Skeletal muscle satellite cell (primary cell): ENCODE data around the gene CCDC91.
"Not testable (repeated sequence)": the region's sequence is repeated elsewhere in the genome, so short reads cannot be mapped to it uniquely, and the experiment has no call there.

Experiments
- H3K27me3 ChIP-seq: 2 replicates; pipeline ENCODE4 v1.7.0; 2013; ENCODE audit warnings: low read length; ENCODE audit not compliant: control insufficient read depth, insufficient read depth
- H3K36me3 ChIP-seq: 2 replicates; pipeline ENCODE4 v1.7.0; 2013; ENCODE audit warnings: mild to moderate bottlenecking, control low read depth, low read length; ENCODE audit not compliant: insufficient read depth
- H3K4me1 ChIP-seq: 2 replicates; pipeline ENCODE4 v1.7.0; 2013; ENCODE audit warnings: low read length; ENCODE audit not compliant: control insufficient read depth, insufficient read depth
- H3K4me2 ChIP-seq: 2 replicates; pipeline ENCODE4 v1.7.0; 2013; ENCODE audit warnings: mild to moderate bottlenecking, low read length
- H3K4me3 ChIP-seq: 2 replicates; pipeline ENCODE4 v1.7.0; 2013; ENCODE audit warnings: low read length
- H3K9ac ChIP-seq: 2 replicates; pipeline ENCODE4 v1.7.0; 2013; ENCODE audit warnings: mild to moderate bottlenecking, low read depth, low read length, moderate library complexity
- H3K9me3 ChIP-seq: replicated peaks from 2 replicates; pipeline ENCODE4 v1.7.0; 2013; ENCODE audit warnings: mild to moderate bottlenecking, control low read depth, low read length

The CCDC91 gene

GRCh38 chr12:28442101-28442500 is 251.8 kb downstream of the CCDC91 start:
- no peak overlapping the region for H3K4me3 ChIP-seq
- H3K4me1 ChIP-seq = peaks cover 5% of the 10 kb centered on the region
- H3K9me3 ChIP-seq = no peaks in the 10 kb centered on the region
- no peak overlapping the region for H3K9ac ChIP-seq
- no peaks in the 10 kb centered on the region for H3K36me3 ChIP-seq
- no peak overlapping the region for H3K4me2 ChIP-seq
- H3K27me3 ChIP-seq = no peaks in the 10 kb centered on the region

GRCh38 chr12:28443337-28443736 is 253.1 kb downstream of the CCDC91 start:
- no peak overlapping the region for H3K4me3 ChIP-seq
- no peak overlapping the region for H3K9ac ChIP-seq
- H3K4me2 ChIP-seq = no peak overlapping the region
- H3K36me3 ChIP-seq = no peaks in the 10 kb centered on the region
- no peaks in the 10 kb centered on the region for H3K27me3 ChIP-seq
- H3K4me1 ChIP-seq = peaks cover 5% of the 10 kb centered on the region
- H3K9me3 ChIP-seq = no peaks in the 10 kb centered on the region

- no peaks in the 10 kb centered on the region for H3K27me3 ChIP-seq
- no peak overlapping the region for H3K4me2 ChIP-seq
- H3K4me3 ChIP-seq = no peak overlapping the region
- no peaks in the 10 kb centered on the region for H3K36me3 ChIP-seq
- H3K4me1 ChIP-seq = peaks cover 5% of the 10 kb centered on the region
- no peak overlapping the region for H3K9ac ChIP-seq
- H3K9me3 ChIP-seq = no peaks in the 10 kb centered on the region
Measured at GRCh38 chr12:28446031-28446430, 255.8 kb downstream of the CCDC91 start.

GRCh38 chr12:28453686-28454085 is 263.4 kb downstream of the CCDC91 start:
- Histone ChIP-seq H3K4me1 (no peaks in the 10 kb centered on the region), H3K27me3 (no peaks in the 10 kb centered on the region), H3K4me2 (no peak overlapping the region), H3K9ac (no peak overlapping the region), H3K36me3 (no peaks in the 10 kb centered on the region), H3K4me3 (no peak overlapping the region), H3K9me3 (no peaks in the 10 kb centered on the region)

- Histone ChIP-seq H3K27me3 (no peaks in the 10 kb centered on the region), H3K9ac (no peak overlapping the region), H3K4me3 (no peak overlapping the region), H3K36me3 (no peaks in the 10 kb centered on the region), H3K4me1 (no peaks in the 10 kb centered on the region), H3K9me3 (no peaks in the 10 kb centered on the region), H3K4me2 (no peak overlapping the region)
Measured at GRCh38 chr12:28456934-28457710, 266.9 kb downstream of the CCDC91 start.

GRCh38 chr12:28457785-28458184 is 267.5 kb downstream of the CCDC91 start:
- no peaks in the 10 kb centered on the region for H3K9me3 ChIP-seq

GRCh38 chr12:28459481-28459880 is 269.2 kb downstream of the CCDC91 start:
- Histone ChIP-seq H3K4me3 (no peak overlapping the region), H3K9me3 (no peaks in the 10 kb centered on the region), H3K27me3 (no peaks in the 10 kb centered on the region), H3K36me3 (no peaks in the 10 kb centered on the region), H3K4me2 (no peak overlapping the region), H3K9ac (no peak overlapping the region), H3K4me1 (no peaks in the 10 kb centered on the region)

More at GRCh38 chr12:28457785-28458184, 267.5 kb downstream of the CCDC91 start:
- no peaks in the 10 kb centered on the region for H3K36me3 ChIP-seq
- H3K9ac ChIP-seq = no peak overlapping the region
- H3K27me3 ChIP-seq = no peaks in the 10 kb centered on the region
- H3K4me1 ChIP-seq = no peaks in the 10 kb centered on the region
- H3K4me3 ChIP-seq = no peak overlapping the region
- H3K4me2 ChIP-seq = no peak overlapping the region

GRCh38 chr12:28460420-28461130 is 270.3 kb downstream of the CCDC91 start:
- Histone ChIP-seq H3K9ac (no peak overlapping the region), H3K36me3 (no peaks in the 10 kb centered on the region), H3K4me3 (no peak overlapping the region), H3K4me1 (no peaks in the 10 kb centered on the region), H3K27me3 (no peaks in the 10 kb centered on the region), H3K9me3 (no peaks in the 10 kb centered on the region), H3K4me2 (no peak overlapping the region)

GRCh38 chr12:28463396-28463795 is 273.1 kb downstream of the CCDC91 start:
- Histone ChIP-seq H3K4me3 (no peak overlapping the region), H3K4me1 (no peaks in the 10 kb centered on the region), H3K9ac (no peak overlapping the region), H3K36me3 (no peaks in the 10 kb centered on the region), H3K9me3 (no peaks in the 10 kb centered on the region), H3K4me2 (no peak overlapping the region), H3K27me3 (no peaks in the 10 kb centered on the region)

- not testable (repeated sequence) for H3K27me3 ChIP-seq, H3K9ac ChIP-seq, H3K4me2 ChIP-seq, H3K4me3 ChIP-seq, H3K9me3 ChIP-seq, H3K4me1 ChIP-seq, H3K36me3 ChIP-seq
Measured at GRCh38 chr12:28471762-28472161, 281.5 kb downstream of the CCDC91 start.

GRCh38 chr12:28476206-28476605 is 285.9 kb downstream of the CCDC91 start:
- H3K36me3 ChIP-seq, H3K4me3 ChIP-seq, H3K4me1 ChIP-seq, H3K4me2 ChIP-seq, H3K9ac ChIP-seq, H3K9me3 ChIP-seq, H3K27me3 ChIP-seq: not testable (repeated sequence)

GRCh38 chr12:28479097-28479496 is 288.8 kb downstream of the CCDC91 start:
- not testable (repeated sequence) for H3K4me1 ChIP-seq, H3K9ac ChIP-seq, H3K4me3 ChIP-seq, H3K27me3 ChIP-seq, H3K36me3 ChIP-seq, H3K4me2 ChIP-seq, H3K9me3 ChIP-seq
